Stimulated activated CD4-positive, alpha-beta T cell treated with anti-CD3 and anti-CD28 coated beads, Interleukin-1b, Interleukin-23, amount 100 ng/mL, for 4 hours (primary cell): ENCODE results near the gene ADCYAP1.

ENCODE experiments used
- DNase-seq, 2 donors: peaks; one replicate each; pipeline ENCODE4 v3.0.0-alpha.2; 2020; ENCODE audit warnings: low read depth in 2 of 2

ADCYAP1 gene

GRCh38 chr18:908758-909724 lies 4.4 kb downstream of the ADCYAP1 start:
- DNase-seq: no peak

GRCh38 chr18:910247-910646 lies 5.6 kb downstream of the ADCYAP1 start:
- DNase-seq: no peak

- no peak for DNase-seq
Observed at GRCh38 chr18:911025-911424, 6.4 kb downstream of the ADCYAP1 start.

GRCh38 chr18:911486-911885 lies 6.8 kb downstream of the ADCYAP1 start:
- DNase-seq: no peak

- DNase-seq: no peak
Observed at GRCh38 chr18:916562-916961, 11.9 kb downstream of the ADCYAP1 start.

- DNase-seq: no peak
Observed at GRCh38 chr18:919078-919477, 14.4 kb downstream of the ADCYAP1 start.

GRCh38 chr18:923144-923866 lies 18.6 kb downstream of the ADCYAP1 start:
- no peak for DNase-seq

GRCh38 chr18:924987-925386 lies 20.3 kb downstream of the ADCYAP1 start:
- DNase-seq: no peak

- no peak for DNase-seq
Observed at GRCh38 chr18:926946-927345, 22.3 kb downstream of the ADCYAP1 start.

- DNase-seq: no peak
Observed at GRCh38 chr18:933082-933481, 28.4 kb downstream of the ADCYAP1 start.

GRCh38 chr18:934518-935133 lies 30.0 kb downstream of the ADCYAP1 start:
- no peak for DNase-seq

- DNase-seq: no peak
Observed at GRCh38 chr18:936941-937340, 32.3 kb downstream of the ADCYAP1 start.

GRCh38 chr18:939166-939565 lies 34.5 kb downstream of the ADCYAP1 start:
- no peak for DNase-seq

GRCh38 chr18:939958-940357 lies 35.3 kb downstream of the ADCYAP1 start:
- no peak for DNase-seq

GRCh38 chr18:941331-941730 lies 36.7 kb downstream of the ADCYAP1 start:
- no peak for DNase-seq

GRCh38 chr18:944440-944839 lies 39.8 kb downstream of the ADCYAP1 start:
- no peak for DNase-seq

- DNase-seq: no peak
Observed at GRCh38 chr18:949724-950631, 45.3 kb downstream of the ADCYAP1 start.

- DNase-seq: no peak
Observed at GRCh38 chr18:950882-951495, 46.3 kb downstream of the ADCYAP1 start.

- DNase-seq: no peak
Observed at GRCh38 chr18:955384-956066, 50.9 kb downstream of the ADCYAP1 start.

GRCh38 chr18:957829-958228 lies 53.2 kb downstream of the ADCYAP1 start:
- DNase-seq: no peak
